Ascending aorta (tissue), 2 donors: ENCODE data around the gene RAB3GAP1. TPM values are rescaled to one million over a fixed set of nuclear protein-coding genes. Genes with fewer than 3 reads are reported as not detected.

Experiments
- DNase-seq, 2 donors: peaks; one replicate each; pipeline ENCODE4 v3.0.0-alpha.2; 2019; ENCODE audit warnings: low spot score in 2 of 2
- H3K27ac ChIP-seq, 2 donors: fragments of 200-600 bp; sonication (generic); one replicate each; pipeline ENCODE4 v1.5.1; 2016 to 2017; ENCODE audit warnings: mild to moderate bottlenecking in 1 of 2
- H3K27me3 ChIP-seq: fragments of 200-600 bp; sonication (generic); one replicate; pipeline ENCODE4 v1.5.1; 2017
- H3K36me3 ChIP-seq, 2 donors: fragments of 200-600 bp; sonication (generic); one replicate each; pipeline ENCODE4 v1.5.1; 2016
- H3K4me1 ChIP-seq, 2 donors: fragments of 200-600 bp; sonication (generic); one replicate each; pipeline ENCODE4 v1.5.1; 2016 to 2017; ENCODE audit warnings: mild to moderate bottlenecking in 1 of 2
- H3K4me3 ChIP-seq, 2 donors: fragments of 200-600 bp; sonication (generic); one replicate each; pipeline ENCODE4 v1.5.1; 2016 to 2017; ENCODE audit warnings: mild to moderate bottlenecking in 1 of 2
- H3K9me3 ChIP-seq, 2 donors: fragments of 200-600 bp; sonication (generic); one replicate each; pipeline ENCODE4 v1.5.1; 2016
- CTCF ChIP-seq, 3 experiments: fragments of 200-600 bp in 2 of 3; fragments of 450-650 bp in 1 of 3; sonication (generic) in 2 of 3; IDR thresholded peaks; one replicate each; pipeline ENCODE4 v1.5.1; 2016 to 2019; ENCODE audit warnings: antibody characterized with exemption in 3 of 3, mild to moderate bottlenecking in 1 of 3, moderate library complexity in 1 of 3
- intact Hi-C: fragments of 100-400 bp; cut with DNase I; formaldehyde crosslinking; loops from one replicate; pipeline ENCODE4 v1.15.1; 2023
- total RNA-seq: library from RNA; depleted of rRNA; stranded (reverse); fragments of >200 nt; gene quantifications from one replicate; pipeline ENCODE4 v1.1.0, GENCODE V29; 2016

RAB3GAP1 gene
- total RNA-seq, 1 donor from 2014 or later = 14.8 TPM

DNA sequence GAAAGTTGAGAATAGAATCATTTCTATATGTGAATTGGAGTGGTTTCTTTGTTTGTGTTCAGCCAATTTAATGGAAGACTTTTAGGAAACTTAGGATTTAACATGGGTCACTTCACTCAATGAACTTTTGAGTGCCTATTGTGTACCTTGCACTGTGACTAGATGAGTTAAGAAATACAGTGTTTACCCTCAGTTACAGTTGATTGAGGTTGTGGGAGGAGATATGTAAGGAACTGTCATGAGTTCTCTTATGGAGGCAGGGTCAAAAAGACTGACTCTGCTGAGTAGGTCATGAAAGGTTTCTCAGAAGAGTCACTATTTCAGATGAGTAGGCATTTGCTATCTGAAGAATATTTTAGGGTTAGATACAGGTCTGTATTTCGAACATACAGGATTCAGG lies 98.6 kb downstream of the RAB3GAP1 start:
- Histone ChIP-seq H3K27me3 (no peaks in the 10 kb centered on the region), H3K36me3 (peaks cover 46 to 58% of the 10 kb centered on the region in 2 donors), H3K4me1 (no peaks in the 10 kb centered on the region), H3K27ac (no peak overlapping the region), H3K4me3 (no peak overlapping the region), H3K9me3 (no peaks in the 10 kb centered on the region)
- no peak for TF ChIP-seq CTCF (IDR thresholded peaks at IDR 0.05)
- intact Hi-C loops = loop anchor here (10.0 kb wide), 1 partner anchor 146 kb away; no protein-coding TSS in a partner anchor
- DNase-seq = no peak

DNA sequence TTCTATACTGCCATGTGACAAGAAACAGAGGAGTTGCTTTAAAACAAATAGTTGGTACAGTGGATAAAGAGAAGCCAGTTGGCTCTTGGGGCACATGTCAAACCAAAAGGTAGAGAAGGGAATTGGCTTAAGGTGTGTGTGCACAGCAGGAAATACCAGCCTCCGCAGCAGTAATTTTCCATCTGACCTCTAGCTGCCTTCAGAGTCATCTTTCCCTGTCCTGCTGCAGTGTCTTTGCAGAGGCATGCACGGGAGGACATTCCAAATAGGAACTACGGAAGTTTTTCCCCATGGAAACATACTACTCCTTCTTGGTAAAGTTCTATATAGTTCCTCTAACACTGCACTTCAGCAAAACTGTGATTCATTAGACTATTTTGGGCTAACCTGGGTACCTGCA lies 99.5 kb downstream of the RAB3GAP1 start:
- Histone ChIP-seq H3K27ac (no peak overlapping the region), H3K4me3 (no peak overlapping the region), H3K4me1 (no peaks in the 10 kb centered on the region), H3K36me3 (peaks cover 48 to 65% of the 10 kb centered on the region in 2 donors), H3K27me3 (no peaks in the 10 kb centered on the region), H3K9me3 (no peaks in the 10 kb centered on the region)
- intact Hi-C loops = loop anchor here (10.0 kb wide), 1 partner anchor 147 kb away; no protein-coding TSS in a partner anchor
- no peak for TF ChIP-seq CTCF (IDR thresholded peaks at IDR 0.05)
- DNase-seq = no peak

- intact Hi-C loops = loop anchor here (10.0 kb wide), 1 partner anchor 148 kb away; no protein-coding TSS in a partner anchor
- no peaks in the 10 kb centered on the region for H3K27me3 ChIP-seq
- DNase-seq = no peak
- H3K27ac ChIP-seq = no peak overlapping the region
- no peak for TF ChIP-seq CTCF (IDR thresholded peaks at IDR 0.05)
- H3K9me3 ChIP-seq = no peaks in the 10 kb centered on the region
- peaks cover 48 to 70% of the 10 kb centered on the region in 2 donors for H3K36me3 ChIP-seq
- H3K4me3 ChIP-seq = no peak overlapping the region
- no peaks in the 10 kb centered on the region for H3K4me1 ChIP-seq
Measured at GRCh38 chr2:135152361-135152760, 100.3 kb downstream of the RAB3GAP1 start.

DNA sequence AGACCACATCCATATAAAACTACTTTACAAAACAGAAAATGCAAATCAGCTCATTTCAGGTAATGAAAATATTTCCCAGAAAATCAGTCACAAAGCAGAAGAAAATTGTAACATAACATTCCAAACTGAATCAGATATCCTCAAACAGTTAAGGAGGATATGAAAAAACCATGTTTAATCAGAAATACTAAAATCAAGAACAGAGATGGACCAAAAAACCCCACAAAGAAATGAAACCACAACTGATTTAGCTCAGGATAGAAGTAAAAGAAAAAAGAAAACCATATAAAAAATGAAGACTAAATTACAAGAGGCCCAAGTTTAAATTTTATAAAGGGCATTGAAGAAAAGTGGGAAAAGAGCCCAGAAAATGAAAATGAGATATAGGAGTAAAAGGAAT lies 102.9 kb downstream of the RAB3GAP1 start:
- H3K4me3 ChIP-seq = no peak overlapping the region
- no peak overlapping the region for H3K27ac ChIP-seq
- DNase-seq = no peak
- no peak for TF ChIP-seq CTCF (IDR thresholded peaks at IDR 0.05)
- no peaks in the 10 kb centered on the region for H3K27me3 ChIP-seq
- no peaks in the 10 kb centered on the region for H3K9me3 ChIP-seq
- H3K4me1 ChIP-seq = no peaks in the 10 kb centered on the region
- H3K36me3 ChIP-seq = peaks cover 55 to 88% of the 10 kb centered on the region in 2 donors
- intact Hi-C loops = loop anchor here (10.0 kb wide), 1 partner anchor 150 kb away; no protein-coding TSS in a partner anchor

GRCh38 chr2:135157856-135158255 lies 105.8 kb downstream of the RAB3GAP1 start:
- no peaks in the 10 kb centered on the region for H3K9me3 ChIP-seq
- H3K4me1 ChIP-seq = no peaks in the 10 kb centered on the region
- no peak overlapping the region for H3K27ac ChIP-seq
- no peaks in the 10 kb centered on the region for H3K27me3 ChIP-seq
- no peak overlapping the region for H3K4me3 ChIP-seq
- peaks cover 36 to 77% of the 10 kb centered on the region in 2 donors for H3K36me3 ChIP-seq
- TF ChIP-seq CTCF (IDR thresholded peaks at IDR 0.05) = no peak
- intact Hi-C loops = loop anchor here (10.0 kb wide), 1 partner anchor 153 kb away; no protein-coding TSS in a partner anchor
- no peak for DNase-seq

- Histone ChIP-seq H3K27ac (no peak overlapping the region), H3K4me3 (no peak overlapping the region), H3K9me3 (no peaks in the 10 kb centered on the region), H3K36me3 (peaks cover 35 to 77% of the 10 kb centered on the region in 2 donors), H3K4me1 (no peaks in the 10 kb centered on the region), H3K27me3 (no peaks in the 10 kb centered on the region)
- TF ChIP-seq CTCF (IDR thresholded peaks at IDR 0.05) = no peak
- no peak for DNase-seq
- intact Hi-C loops = loop anchor here (10.0 kb wide), 1 partner anchor 154 kb away; no protein-coding TSS in a partner anchor
Measured at GRCh38 chr2:135159191-135159590, 107.1 kb downstream of the RAB3GAP1 start.
